NB4 (cell line): ENCODE data around the gene SYS1.

ENCODE experiments used
- MAX ChIP-seq: IDR thresholded peaks from 2 replicates; pipeline ENCODE4 v1.6.1; 2011; ENCODE audit warnings: low read depth, low read length
- MYC ChIP-seq: IDR thresholded peaks from 2 replicates; pipeline ENCODE4 v1.6.1; 2011; ENCODE audit warnings: low read depth, low read length
- POLR2A ChIP-seq: IDR thresholded peaks from 2 replicates; pipeline ENCODE4 v1.6.1; 2011; ENCODE audit warnings: mild to moderate bottlenecking; ENCODE audit not compliant: insufficient read length; ENCODE audit errors: extremely low read depth
- TF ChIP-seq, protein P1 (sequence below): IDR thresholded peaks from one replicate; pipeline ENCODE4 v1.5.1; 2012; ENCODE audit warnings: low read depth, low read length

GRCh38 chr20:45343532-45344167, 19.3 kb upstream of the SYS1 start:
- TF ChIP-seq, protein P1, sequence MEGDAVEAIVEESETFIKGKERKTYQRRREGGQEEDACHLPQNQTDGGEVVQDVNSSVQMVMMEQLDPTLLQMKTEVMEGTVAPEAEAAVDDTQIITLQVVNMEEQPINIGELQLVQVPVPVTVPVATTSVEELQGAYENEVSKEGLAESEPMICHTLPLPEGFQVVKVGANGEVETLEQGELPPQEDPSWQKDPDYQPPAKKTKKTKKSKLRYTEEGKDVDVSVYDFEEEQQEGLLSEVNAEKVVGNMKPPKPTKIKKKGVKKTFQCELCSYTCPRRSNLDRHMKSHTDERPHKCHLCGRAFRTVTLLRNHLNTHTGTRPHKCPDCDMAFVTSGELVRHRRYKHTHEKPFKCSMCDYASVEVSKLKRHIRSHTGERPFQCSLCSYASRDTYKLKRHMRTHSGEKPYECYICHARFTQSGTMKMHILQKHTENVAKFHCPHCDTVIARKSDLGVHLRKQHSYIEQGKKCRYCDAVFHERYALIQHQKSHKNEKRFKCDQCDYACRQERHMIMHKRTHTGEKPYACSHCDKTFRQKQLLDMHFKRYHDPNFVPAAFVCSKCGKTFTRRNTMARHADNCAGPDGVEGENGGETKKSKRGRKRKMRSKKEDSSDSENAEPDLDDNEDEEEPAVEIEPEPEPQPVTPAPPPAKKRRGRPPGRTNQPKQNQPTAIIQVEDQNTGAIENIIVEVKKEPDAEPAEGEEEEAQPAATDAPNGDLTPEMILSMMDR = no peak
- TF ChIP-seq MAX (no peak), POLR2A (no peak), MYC (no peak)
